NCI-H2227 (cell line): ENCODE results near the gene BABAM2.
A peak's percentile ranks its signal among the peaks of the same experiment; 100 is the strongest.

Experiments used
- DNase-seq: peaks from one replicate; lab custom pipeline; 2025; ENCODE audit not compliant: unreplicated experiment; lab: John Stamatoyannopoulos, UW

The BABAM2 gene

GRCh38 chr2:27906074-27906473 lies 15.5 kb downstream of the BABAM2 start:
- no peak for DNase-seq

- no peak for DNase-seq
Observed at GRCh38 chr2:27907547-27907946, 17.0 kb downstream of the BABAM2 start.

- DNase-seq, result no peak
Observed at GRCh38 chr2:27909901-27910300, 19.4 kb downstream of the BABAM2 start.

- DNase-seq, result no peak
Observed at GRCh38 chr2:27911458-27912210, 21.1 kb downstream of the BABAM2 start.

- DNase-seq, result no peak
Observed at GRCh38 chr2:27912512-27912911, 22.0 kb downstream of the BABAM2 start.

GRCh38 chr2:27914041-27914804 lies 23.7 kb downstream of the BABAM2 start:
- DNase-seq, result no peak

GRCh38 chr2:27914805-27915175 lies 24.3 kb downstream of the BABAM2 start:
- no peak for DNase-seq

- no peak for DNase-seq
Observed at GRCh38 chr2:27915191-27915590, 24.7 kb downstream of the BABAM2 start.

GRCh38 chr2:27915874-27916273 lies 25.3 kb downstream of the BABAM2 start:
- DNase-seq, result no peak

- DNase-seq, result no peak
Observed at GRCh38 chr2:27916293-27916995, 25.9 kb downstream of the BABAM2 start.

GRCh38 chr2:27920148-27920885 lies 29.8 kb downstream of the BABAM2 start:
- peak; percentile 6 for DNase-seq

- no peak for DNase-seq
Observed at GRCh38 chr2:27921424-27921823, 30.9 kb downstream of the BABAM2 start.

- no peak for DNase-seq
Observed at GRCh38 chr2:27921880-27922547, 31.5 kb downstream of the BABAM2 start.

- DNase-seq, result no peak
Observed at GRCh38 chr2:27922842-27923241, 32.3 kb downstream of the BABAM2 start.

GRCh38 chr2:27925766-27926472 lies 35.4 kb downstream of the BABAM2 start:
- DNase-seq, result no peak

GRCh38 chr2:27929916-27930486 lies 39.5 kb downstream of the BABAM2 start:
- no peak for DNase-seq

GRCh38 chr2:27931361-27931950 lies 40.9 kb downstream of the BABAM2 start:
- DNase-seq, result no peak

GRCh38 chr2:27932396-27932795 lies 41.9 kb downstream of the BABAM2 start:
- no peak for DNase-seq

GRCh38 chr2:27935026-27935425 lies 44.5 kb downstream of the BABAM2 start:
- no peak for DNase-seq
